Bronchial epithelial cell (primary cell): Measurements from ENCODE around the gene SLC6A6. TPM values are rescaled to one million over a fixed set of nuclear protein-coding genes. Genes with fewer than 3 reads are reported as not detected.

Experiments
- DNase-seq: peaks from one replicate; pipeline ENCODE4 v3.0.0-alpha.2; 2010; ENCODE audit warnings: low read depth
- FAIRE-seq: peaks from 2 replicates; lab custom pipeline; 2011; peaks lifted over from hg19 to GRCh38; lab: Jason Lieb, UNC
- H3K27me3 ChIP-seq: 2 replicates; pipeline ENCODE4 v1.5.1; 2011; ENCODE audit warnings: low read length; ENCODE audit not compliant: control insufficient read depth, insufficient read depth
- H3K36me3 ChIP-seq: 2 replicates; pipeline ENCODE4 v1.5.1; 2011; ENCODE audit warnings: low read length; ENCODE audit not compliant: control insufficient read depth, insufficient read depth
- H3K4me3 ChIP-seq: 2 replicates; pipeline ENCODE4 v1.5.1; 2011; ENCODE audit warnings: mild to moderate bottlenecking, low read depth, low read length, control low read depth
- total RNA-seq: library from RNA; depleted of rRNA; stranded (reverse); fragments of >200 nt; gene quantifications from 2 replicates; pipeline ENCODE4 v1.2.1, GENCODE V29; 2014
- TF ChIP-seq, protein P1 (sequence below): IDR thresholded peaks from 2 replicates; pipeline ENCODE4 v1.5.1; 2011; ENCODE audit warnings: mild to moderate bottlenecking, moderate library complexity, low read length, control low read depth, inconsistent platforms; ENCODE audit not compliant: insufficient read depth, severe bottlenecking

The SLC6A6 gene
- total RNA-seq, 1 donor from 2014 or later: 13.2 TPM

DNA sequence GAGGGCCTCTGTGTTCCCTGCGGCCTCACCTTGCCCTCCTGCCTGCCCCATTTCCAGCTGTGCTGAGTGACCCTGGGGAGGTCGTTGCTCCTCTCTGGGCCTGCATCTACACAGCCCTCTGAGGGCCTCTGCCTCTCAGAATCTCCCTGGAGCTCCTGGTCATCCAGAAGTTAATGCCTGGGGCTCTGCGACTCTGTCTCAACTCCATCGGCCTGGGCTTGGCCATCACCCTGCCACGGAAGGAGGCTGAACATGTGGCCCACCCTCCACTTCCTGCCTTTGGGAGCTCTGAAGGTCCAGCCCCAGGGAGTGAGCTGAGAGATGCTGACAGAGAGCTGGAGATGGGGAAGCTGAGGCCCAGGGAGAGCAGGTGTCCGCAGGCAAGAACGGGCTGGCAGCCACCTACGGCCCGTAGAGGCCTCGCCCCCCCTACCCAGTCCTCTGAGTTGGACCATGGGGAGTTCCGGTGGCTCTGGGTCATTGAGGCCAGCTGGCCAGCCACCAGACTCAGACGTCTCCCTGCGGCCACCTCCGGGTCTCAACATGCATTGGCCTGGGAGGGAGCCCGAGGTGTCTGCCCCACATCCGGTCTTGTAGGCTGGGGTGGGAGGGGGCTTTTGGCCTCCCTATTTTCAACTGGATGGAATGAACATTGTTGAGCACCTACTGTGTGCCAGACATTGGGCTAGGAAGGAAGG lies 103.5 kb downstream of the SLC6A6 start:
- Histone ChIP-seq H3K36me3 (no peaks in the 10 kb centered on the region), H3K4me3 (no peak overlapping the region), H3K27me3 (peaks cover 1% of the 10 kb centered on the region)
- DNase-seq (no peak), FAIRE-seq (no peak)
- TF ChIP-seq, protein P1, sequence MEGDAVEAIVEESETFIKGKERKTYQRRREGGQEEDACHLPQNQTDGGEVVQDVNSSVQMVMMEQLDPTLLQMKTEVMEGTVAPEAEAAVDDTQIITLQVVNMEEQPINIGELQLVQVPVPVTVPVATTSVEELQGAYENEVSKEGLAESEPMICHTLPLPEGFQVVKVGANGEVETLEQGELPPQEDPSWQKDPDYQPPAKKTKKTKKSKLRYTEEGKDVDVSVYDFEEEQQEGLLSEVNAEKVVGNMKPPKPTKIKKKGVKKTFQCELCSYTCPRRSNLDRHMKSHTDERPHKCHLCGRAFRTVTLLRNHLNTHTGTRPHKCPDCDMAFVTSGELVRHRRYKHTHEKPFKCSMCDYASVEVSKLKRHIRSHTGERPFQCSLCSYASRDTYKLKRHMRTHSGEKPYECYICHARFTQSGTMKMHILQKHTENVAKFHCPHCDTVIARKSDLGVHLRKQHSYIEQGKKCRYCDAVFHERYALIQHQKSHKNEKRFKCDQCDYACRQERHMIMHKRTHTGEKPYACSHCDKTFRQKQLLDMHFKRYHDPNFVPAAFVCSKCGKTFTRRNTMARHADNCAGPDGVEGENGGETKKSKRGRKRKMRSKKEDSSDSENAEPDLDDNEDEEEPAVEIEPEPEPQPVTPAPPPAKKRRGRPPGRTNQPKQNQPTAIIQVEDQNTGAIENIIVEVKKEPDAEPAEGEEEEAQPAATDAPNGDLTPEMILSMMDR: no peak

DNA sequence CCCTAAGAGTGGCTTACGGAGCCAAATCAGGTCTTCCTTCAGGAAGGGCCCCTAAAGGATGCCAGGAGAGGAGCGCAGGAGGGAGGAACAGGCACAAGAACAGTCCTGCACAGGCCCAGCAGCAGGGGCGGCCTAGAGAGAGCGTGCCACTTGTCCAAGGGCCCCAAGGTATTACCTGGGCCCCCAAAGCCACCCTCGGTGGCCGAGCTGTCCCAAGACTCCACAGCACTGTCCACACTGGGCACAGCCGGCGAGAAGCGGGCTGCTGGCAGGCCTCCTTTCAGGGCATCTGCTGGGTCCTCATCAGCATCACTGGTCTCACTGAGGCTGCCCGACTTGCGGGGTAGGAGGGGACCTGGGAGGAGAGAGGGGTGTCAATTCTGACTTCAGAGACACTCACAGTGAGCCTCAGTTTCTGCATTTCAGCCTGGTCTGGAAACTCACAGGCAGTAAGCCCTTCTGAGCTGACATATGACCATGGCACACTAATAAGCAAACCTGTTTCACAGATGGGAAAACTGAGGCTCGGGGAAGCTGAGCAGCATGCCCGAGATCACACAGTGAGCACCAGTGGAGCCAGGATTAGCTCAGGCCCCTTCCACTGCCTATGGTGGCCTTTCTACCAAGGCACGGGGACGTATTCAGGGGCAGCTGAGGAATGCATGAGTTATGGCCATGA lies 104.4 kb downstream of the SLC6A6 start:
- DNase-seq (no peak), FAIRE-seq (peak; percentile 36)
- H3K27me3 ChIP-seq: peaks cover 1% of the 10 kb centered on the region
- TF ChIP-seq, protein P1: no peak
- no peaks in the 10 kb centered on the region for H3K36me3 ChIP-seq
- no peak overlapping the region for H3K4me3 ChIP-seq

DNA sequence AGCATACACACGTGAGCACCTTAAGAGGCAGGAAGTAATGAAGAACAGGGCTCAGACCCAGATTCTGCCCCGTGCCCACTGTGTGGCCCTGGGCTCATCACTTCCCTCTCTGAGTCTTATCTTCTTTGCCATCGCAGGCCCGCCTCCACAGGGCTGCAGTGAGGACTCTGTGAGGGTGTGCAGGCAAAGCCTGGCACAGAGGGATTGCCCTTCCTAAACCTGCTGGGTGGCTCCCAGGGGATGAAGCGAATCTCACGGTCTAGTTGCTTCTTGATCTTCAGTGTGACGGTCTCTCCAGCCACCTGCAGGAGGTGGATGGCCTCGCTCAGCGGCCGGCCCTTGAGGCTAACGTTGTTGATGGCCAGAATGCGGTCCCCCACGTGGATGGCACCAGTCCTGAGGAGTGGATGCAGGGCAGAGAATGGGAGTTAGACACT lies 104.9 kb downstream of the SLC6A6 start:
- no peak for FAIRE-seq

DNA sequence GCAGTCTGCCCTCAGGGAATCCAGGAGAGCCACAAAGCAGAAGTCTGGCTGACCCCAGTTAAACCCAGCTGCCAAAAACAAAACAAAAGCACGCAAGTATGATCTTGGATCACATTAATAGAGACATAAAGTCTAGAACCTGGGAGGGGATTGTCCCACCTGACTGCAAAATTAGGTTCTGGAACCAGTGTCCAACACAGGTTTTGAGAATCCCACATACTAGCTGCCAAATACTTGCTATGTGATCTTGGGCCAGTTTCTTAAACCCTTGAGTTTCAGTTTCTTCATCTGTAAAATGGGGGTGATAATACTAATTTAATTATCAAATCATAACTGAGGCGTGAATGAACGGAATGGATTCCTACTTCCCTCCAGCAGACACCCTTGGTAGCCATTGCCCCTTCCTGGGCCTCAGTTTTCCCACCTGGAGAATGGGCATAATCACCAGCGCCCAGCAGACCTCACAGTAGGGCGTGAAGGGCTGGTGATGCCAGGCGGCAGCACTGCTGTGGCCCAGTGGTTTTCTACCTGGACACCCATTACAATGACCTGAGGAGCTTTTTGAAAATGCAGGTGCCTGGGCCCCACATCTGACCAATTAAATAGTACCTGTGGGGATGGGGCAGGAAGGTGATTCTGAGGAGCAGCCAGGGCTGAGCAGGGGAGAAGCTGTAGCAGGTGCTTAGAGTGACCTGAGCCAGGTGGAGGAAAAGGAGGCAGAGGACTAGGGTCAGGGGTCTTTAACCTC lies 105.5 kb downstream of the SLC6A6 start:
- no peaks in the 10 kb centered on the region for H3K36me3 ChIP-seq
- no peak overlapping the region for H3K4me3 ChIP-seq
- TF ChIP-seq, protein P1: no peak
- peaks cover 1% of the 10 kb centered on the region for H3K27me3 ChIP-seq
- FAIRE-seq: no peak
- no peak for DNase-seq

More for the DNA sequence above, 104.9 kb downstream of the SLC6A6 start:
- TF ChIP-seq, protein P1: no peak
- H3K27me3 ChIP-seq: peaks cover 1% of the 10 kb centered on the region
- H3K36me3 ChIP-seq: no peaks in the 10 kb centered on the region
- no peak for DNase-seq
- no peak overlapping the region for H3K4me3 ChIP-seq

DNA sequence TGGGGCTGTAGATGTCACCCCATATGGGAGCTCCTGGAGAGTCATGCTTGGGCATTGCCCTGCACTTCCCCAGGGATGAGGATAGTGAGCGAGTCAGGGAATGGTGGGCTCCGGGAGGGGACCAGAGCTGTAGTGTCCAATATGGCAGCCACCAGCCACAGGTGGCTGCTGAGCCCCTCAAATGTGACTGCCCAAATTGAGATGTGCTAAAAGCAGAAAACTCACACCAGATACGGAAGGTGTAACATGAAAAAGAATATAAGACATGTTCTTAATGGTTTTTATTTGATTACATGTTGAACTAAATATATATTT lies 106.1 kb downstream of the SLC6A6 start:
- FAIRE-seq: no peak
- H3K4me3 ChIP-seq: no peak overlapping the region
- DNase-seq: no peak
- no peaks in the 10 kb centered on the region for H3K36me3 ChIP-seq
- TF ChIP-seq, protein P1: no peak
- H3K27me3 ChIP-seq: peaks cover 1% of the 10 kb centered on the region
